Medulla oblongata (tissue), 1 donor: ENCODE measurements around the gene ST7L.

Source experiments
- DNase-seq: peaks from one replicate; pipeline ENCODE4 v3.0.0-alpha.2; 2015; ENCODE audit errors: extremely low spot score

The ST7L gene

DNA sequence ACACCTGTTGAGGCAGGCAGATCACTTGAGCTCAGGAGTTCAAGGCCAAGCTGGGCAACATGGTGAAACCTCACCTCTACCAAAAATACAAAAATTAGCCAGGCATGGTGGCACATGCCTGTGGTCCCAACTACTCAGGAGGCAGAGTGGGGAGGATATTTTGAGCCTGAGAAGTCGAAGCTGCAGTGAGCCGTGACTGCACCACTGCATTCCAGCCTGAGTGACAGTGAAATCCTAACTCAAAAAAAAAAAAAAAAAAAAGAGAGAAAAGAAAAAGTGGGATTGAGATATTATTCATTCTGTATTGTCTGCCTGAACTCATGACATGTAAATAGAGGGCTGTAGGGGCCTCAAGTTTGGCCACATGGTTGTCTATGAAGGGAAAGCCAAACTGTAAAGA lies 72.9 kb downstream of the ST7L start:
- DNase-seq = no peak

DNA sequence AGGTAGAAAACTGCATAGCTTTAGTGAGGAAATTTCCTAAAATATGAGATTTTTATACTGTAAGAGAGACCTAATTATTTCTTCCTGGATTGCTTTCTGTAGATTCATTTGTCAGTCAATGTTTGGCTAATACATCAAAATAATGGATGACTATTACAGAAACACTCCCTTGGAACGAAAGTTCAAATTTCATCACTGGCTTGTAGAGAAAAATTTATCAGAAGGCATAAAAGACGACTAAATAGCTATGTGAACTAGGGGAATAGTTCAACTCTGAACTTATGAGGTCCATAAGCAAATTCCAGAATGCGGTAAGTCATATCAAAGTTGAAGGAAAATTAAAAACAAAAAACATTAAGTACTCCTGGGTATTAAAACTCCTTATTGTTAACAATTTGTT lies 74.2 kb downstream of the ST7L start:
- no peak for DNase-seq

GRCh38 chr1:112544011-112544688 lies 74.8 kb downstream of the ST7L start:
- DNase-seq = no peak

DNA sequence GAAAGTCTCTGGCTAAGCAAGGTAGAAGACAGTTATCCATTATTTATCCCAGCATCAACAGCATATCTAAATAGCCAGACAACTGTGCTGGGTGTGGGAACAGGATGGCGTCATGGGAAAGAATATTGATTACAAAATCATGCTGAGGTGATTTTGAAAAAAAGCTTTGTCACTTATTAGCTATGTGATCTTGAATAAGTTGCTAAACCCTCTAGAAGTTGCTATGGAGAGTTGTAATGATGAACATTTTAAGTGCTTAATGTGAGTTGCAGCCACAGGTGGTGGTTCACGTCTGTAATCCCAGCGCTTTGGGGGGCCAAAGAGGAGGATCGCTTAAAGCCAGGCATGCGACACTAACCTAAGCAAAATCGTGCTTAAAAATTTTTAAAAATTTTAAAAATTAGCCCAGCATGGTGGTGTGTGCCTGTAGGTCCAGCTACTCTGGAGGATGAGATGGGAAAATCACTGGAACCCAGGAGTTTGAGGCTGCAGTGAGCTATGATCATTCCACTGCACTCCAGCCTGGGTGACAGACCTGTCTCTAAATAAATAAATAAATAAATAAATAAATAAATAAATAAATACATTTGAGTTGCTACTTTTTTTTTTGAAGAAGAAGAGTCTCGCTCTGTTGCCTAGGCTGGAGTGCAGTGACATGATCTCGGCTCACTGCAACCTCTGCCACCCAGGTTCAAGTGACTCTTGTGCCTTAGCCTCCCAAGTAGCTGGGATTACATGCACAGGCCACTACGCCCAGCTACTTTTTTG lies 76.6 kb downstream of the ST7L start:
- no peak for DNase-seq

DNA sequence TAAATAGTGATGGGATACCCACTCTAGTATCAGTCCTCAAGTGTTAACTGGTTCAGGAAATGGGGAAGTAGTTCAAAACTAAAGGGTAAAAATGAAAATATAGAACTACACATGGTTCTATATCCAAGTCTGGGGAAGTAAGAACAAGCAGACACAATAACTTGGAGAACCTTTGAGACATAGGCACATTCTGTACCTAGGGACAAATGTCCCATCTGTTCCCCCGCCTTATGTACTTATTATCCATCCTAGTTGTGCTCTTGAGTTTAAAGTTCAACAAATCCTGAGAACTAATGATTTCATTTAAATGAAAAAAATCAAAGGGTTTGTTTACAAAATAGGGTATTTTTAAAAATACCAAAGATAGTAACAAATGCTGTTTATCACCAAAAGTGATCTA lies 77.6 kb downstream of the ST7L start:
- no peak for DNase-seq

- DNase-seq = peak; percentile 8
These were observed 78.6 kb downstream of the ST7L start for GRCh38 chr1:112540226-112540794.

DNA sequence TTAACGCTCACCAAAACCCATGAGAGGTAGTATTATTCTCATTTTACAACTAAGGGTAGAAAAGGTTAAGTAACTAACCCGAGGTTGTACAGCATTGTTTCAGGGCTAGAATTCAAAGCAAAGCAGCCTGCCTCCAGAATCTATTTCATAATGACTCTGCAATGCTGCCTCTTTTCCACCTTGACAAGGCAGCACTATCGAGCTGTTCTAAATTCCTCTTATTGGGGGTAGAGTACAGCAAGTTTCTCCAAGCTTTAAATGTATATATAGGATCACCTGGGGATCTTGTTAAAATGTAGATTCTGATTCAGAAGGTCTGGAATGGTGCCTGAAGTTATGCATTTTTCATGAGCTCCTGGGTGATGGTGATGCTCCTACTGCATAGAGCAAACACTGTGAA lies 80.1 kb downstream of the ST7L start:
- no peak for DNase-seq

DNA sequence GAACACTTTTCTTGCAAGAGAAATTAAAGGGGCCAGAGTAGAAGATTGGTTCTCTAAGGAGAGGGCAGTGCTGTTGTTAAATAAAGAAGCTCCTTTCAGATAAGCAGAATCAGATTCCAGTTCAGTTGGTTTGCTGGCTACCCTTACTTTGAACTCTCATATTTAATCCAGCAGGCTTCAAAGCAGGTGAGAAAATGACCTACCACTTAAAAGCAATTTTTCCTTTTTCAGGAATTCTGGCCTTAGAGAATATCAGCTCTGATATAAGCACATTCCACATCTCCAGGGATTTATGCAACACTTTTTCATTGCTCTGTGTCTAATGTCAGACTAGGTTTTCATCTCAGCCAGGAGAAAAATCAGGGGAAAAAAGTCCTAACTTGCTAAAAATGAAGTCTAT lies 81.5 kb downstream of the ST7L start:
- no peak for DNase-seq

- no peak for DNase-seq
These were observed 82.4 kb downstream of the ST7L start for GRCh38 chr1:112536561-112536960.

- no peak for DNase-seq
These were observed 85.9 kb downstream of the ST7L start for GRCh38 chr1:112533029-112533428.

DNA sequence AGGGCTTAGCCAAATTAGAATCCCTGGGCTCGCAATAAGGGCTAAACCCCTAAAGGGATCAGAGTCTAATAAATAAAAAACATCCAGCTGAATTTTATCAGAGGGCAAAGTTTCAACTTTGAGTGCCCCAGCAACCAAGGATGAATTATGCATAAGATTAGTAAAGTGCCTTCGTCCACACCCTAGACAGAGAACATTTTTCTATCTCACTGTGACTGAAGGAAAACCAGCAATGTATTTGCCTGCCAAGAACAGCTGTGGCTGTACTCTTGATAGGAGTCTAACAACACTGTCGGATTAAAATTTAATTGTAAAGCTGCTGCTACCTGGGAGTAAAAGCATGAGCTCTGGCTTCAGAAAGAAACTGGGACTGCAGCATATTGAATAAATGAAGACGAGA lies 86.9 kb downstream of the ST7L start:
- no peak for DNase-seq

DNA sequence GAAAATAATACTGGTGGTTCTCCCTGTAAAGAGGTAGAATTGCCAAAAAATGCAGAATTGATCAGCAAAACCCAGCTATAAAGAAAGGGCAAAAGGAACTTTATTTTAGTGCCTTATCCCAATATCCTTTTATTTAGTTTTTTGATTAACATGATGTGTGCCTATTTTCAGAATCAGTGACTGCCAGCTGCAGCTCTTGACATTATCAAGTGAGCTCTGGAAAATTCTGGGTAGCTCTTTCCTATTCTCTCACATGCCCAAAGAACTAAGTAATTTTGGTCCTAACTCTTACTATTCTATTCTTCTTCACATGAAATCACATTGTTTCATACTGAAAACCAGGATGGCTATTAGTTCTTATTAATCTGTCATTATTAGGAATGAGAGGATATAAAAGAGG lies 88.1 kb downstream of the ST7L start:
- no peak for DNase-seq

DNA sequence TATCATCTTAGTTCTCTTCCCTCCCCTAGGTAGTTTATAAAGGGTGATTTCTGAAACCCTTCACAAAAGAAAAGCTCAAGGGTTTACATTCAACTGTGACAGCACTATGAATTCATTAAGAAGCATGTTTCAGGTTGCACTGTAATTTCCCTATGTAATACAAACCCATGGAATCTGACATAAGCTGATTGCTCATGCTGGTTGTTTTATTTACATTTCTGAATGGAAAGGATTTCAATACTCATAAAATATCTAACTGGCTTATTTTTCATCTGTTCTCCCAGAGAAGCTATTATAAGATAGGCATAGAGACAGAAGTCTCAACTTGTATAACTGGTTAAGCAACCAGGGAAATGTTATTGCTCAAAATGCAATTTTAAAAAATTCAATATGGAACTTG lies 89.6 kb downstream of the ST7L start:
- no peak for DNase-seq

- no peak for DNase-seq
These were observed 90.9 kb downstream of the ST7L start for GRCh38 chr1:112528076-112528475.

GRCh38 chr1:112527266-112528010 lies 91.5 kb downstream of the ST7L start:
- no peak for DNase-seq

GRCh38 chr1:112524986-112525385 lies 94.0 kb downstream of the ST7L start:
- no peak for DNase-seq

DNA sequence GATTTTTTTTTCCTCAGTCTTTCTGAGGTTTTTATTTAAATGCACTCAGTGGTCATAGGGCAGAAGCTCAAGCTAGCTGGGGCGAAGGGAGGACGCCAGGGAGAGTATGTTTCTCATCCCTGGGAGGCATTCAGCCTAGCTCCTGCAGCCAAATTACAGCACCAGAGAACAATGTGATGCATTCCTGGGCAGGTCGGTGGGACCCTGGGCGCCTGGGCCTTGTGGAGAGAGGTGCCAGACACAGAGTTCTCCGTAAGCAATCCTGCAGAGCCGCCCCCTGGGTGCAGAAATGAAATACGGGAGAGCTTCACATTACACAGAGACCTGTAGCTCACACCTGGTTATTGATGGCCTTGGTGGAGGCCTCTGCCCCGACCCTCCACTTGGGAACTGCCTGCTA lies 94.7 kb downstream of the ST7L start:
- no peak for DNase-seq

- no peak for DNase-seq
These were observed 96.3 kb downstream of the ST7L start for GRCh38 chr1:112522621-112523020.

DNA sequence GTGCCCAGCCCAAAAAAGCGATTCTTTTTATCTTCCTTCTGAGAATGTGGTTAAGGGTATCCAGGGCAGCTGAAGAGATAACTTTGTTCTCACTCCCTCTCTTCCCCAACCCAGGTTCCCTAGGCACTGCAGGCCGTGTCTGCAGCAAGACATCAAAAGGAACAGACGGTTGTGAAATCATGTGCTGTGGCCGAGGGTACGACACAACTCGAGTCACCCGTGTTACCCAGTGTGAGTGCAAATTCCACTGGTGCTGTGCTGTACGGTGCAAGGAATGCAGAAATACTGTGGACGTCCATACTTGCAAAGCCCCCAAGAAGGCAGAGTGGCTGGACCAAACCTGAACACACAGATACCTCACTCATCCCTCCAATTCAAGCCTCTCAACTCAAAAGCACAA lies 98.8 kb downstream of the ST7L start:
- DNase-seq = no peak

DNA sequence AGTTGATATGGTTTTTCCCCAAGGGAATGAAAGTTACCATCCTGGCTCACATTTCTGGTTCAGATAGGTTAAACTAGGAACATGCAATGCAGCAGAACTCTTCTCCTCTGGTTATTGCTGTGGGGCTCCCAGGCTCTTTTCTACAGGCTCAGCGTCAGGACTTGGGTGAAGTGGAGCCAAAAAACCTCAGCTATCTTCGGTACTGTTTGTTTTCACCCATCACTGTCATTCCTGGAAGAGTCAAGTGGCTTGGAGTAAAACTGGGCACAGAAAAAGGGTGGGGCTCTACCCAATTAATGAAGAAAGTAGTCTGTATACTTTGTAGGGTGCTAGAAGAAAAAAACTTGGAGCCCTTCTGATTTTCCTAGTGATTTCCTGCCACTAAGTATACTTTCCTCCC lies 100.8 kb downstream of the ST7L start:
- DNase-seq = no peak

DNA sequence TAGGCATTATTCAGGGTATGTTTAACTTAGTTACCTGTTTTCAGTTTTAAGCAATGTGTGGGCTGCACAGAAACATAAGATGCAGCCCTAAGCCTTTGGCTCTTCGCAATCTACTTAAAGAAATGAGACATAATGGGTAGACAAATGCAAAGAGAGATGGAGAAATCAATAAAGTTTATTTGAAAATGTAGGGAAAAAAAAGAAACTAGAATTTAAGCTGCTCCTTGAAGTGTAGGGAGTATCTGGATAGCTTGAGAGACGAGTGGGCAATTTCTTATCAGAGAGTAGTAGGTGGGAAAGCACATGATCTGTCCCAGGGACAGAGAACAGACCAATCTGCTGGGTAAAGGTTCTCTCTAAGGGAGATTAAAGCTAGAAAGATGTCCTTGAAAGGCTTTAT lies 101.3 kb downstream of the ST7L start:
- DNase-seq = no peak

- DNase-seq = no peak
These were observed 101.7 kb downstream of the ST7L start for GRCh38 chr1:112517231-112517630.

- DNase-seq = no peak
These were observed 102.8 kb downstream of the ST7L start for GRCh38 chr1:112516141-112516540.
